LNCAP (cell line): ENCODE measurements around the gene MICAL3.

Experiments used
- CTCF ChIP-seq: fragments of 450-650 bp; IDR thresholded peaks from 2 replicates; pipeline ENCODE4 v1.5.1; 2017; ENCODE audit warnings: mild to moderate bottlenecking

The MICAL3 gene

GRCh38 chr22:17930455-17931313 lies 93.7 kb downstream of the MICAL3 start:
- no peak for TF ChIP-seq CTCF

DNA sequence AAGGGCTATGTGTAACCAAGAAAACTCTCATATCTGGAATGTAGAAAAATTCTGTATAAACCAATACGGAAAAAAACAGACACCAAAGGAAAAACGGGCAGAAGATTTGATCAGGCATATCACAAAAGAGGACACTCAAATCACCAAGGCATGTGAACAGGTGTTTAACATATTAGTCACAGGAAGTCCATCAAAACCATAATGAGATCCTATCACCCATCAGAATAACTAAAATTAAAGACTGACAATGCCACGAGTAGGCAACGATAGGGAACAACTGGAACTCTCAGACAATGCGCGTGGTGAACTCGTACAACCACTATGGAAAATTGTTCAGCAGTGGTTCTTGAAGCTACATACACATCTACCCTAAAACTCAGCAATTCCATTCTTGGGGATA lies 94.5 kb downstream of the MICAL3 start:
- TF ChIP-seq CTCF = no peak

- no peak for TF ChIP-seq CTCF
These were observed 96.0 kb downstream of the MICAL3 start for GRCh38 chr22:17928391-17928790.

DNA sequence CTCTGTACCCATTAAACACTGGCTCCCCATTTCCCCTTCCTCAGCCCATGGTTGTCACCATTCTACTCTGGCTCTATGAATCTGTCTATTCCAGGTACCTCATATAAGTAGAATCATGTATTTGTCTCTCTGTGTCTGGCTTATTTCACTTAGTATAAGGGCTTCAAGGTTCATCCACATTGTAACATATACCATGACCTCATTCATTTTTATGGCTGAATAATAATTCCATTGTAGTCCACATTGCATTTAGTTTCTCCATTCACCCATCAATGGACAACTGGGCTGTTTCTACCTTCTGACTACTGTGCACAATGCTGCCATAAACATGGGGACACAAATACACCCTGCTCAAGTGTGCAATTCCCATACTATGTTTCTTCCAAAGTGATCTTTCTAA lies 97.3 kb downstream of the MICAL3 start:
- TF ChIP-seq CTCF = no peak

DNA sequence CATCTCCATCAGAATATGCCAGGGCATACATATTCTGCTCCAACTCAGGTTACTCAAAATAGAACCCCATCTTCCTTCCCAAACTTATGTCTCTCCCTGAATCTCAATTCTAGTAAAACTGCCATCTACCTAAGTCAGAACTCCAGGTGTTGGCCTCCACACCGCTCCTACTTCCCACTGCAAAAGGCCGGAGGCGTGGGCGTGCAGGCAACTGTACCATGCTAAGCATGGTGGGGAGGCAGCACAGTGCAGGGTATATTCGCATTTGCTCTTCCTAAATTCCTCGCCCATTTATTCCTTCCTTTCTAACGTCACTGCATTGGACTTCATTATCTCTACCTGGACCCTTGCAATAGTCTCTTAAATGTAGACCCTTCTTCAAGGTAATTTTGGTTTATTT lies 97.8 kb downstream of the MICAL3 start:
- no peak for TF ChIP-seq CTCF

GRCh38 chr22:17925431-17925841 lies 98.9 kb downstream of the MICAL3 start:
- no peak for TF ChIP-seq CTCF

- TF ChIP-seq CTCF = no peak
These were observed 99.5 kb downstream of the MICAL3 start for GRCh38 chr22:17924735-17925364.
